HG03432 (cell line): ENCODE measurements around the gene TMEM144.
"Not testable (repeated sequence)": the region's sequence is repeated elsewhere in the genome, so short reads cannot be mapped to it uniquely, and the experiment has no call there.

ENCODE experiments used
- ATAC-seq: cut with Tn5 transposase; IDR thresholded peaks from one replicate; pipeline ENCODE4 v1.9.1; 2021; ENCODE audit warnings: mild to moderate bottlenecking, moderate library complexity; ENCODE audit not compliant: unreplicated experiment

Gene TMEM144

DNA sequence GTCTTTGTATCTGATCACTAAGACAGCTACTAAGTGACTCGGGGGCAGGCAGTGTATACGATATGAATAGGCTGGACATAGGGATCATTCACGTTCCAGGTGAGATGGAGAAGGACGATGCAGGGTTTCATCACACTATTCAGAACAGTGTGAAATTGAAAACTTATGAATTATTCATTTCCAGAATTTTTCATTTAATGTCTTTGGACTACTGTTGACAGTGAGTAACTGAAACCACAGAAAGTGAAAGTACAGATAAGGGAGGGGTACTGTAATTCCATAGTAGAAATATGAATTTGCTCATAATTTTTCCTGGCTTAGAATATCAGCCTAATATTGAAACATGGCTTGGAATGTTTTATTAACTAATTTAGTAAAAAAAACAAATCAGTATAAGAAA is 24.4 kb downstream of the TMEM144 start:
- ATAC-seq = no peak

GRCh38 chr4:158236304-158237030 is 26.2 kb downstream of the TMEM144 start:
- no peak for ATAC-seq

GRCh38 chr4:158238575-158238974 is 28.3 kb downstream of the TMEM144 start:
- no peak for ATAC-seq

GRCh38 chr4:158239196-158239595 is 28.9 kb downstream of the TMEM144 start:
- ATAC-seq = no peak

GRCh38 chr4:158243071-158243470 is 32.8 kb downstream of the TMEM144 start:
- no peak for ATAC-seq

DNA sequence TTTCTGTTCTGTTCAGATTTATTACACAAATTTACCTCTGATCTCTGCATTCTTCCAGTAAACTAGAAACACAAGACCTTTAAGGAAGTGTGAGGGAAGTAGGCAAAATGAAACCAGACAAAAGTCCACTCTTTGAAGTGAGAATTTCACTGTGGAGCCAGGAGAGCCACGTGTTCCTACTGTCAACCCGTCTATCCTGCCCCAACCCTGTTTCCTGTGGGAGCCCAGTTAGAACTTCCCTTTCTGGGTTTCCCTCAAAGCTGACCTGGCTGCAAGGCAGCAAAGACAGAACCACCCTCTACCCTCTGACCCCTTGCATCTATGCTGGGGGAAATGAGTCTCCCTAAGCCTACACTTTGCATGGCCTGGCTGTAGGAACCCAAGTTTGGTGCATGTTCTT is 40.0 kb downstream of the TMEM144 start:
- ATAC-seq = no peak

GRCh38 chr4:158253350-158253980 is 43.2 kb downstream of the TMEM144 start:
- ATAC-seq = peak; percentile 83

DNA sequence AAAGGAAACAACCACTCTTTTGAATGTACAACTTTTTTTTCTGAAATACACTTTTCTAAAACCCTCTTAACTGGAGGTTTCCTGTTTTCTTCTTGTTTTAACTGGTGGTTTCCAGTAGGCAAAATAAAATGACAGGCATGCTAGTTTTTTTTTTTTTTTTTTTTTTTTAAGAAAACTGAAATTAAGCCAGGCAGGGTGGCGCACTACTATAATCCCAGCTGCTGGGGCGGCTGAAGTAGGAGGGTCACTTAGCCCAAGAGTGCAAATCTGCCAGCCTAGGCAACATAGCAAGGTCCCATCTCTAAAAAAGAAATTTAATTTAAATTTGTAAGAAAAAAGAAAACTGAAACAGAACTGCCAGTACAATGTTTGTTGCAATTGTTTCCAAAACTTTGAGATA is 44.0 kb downstream of the TMEM144 start:
- ATAC-seq = no peak

DNA sequence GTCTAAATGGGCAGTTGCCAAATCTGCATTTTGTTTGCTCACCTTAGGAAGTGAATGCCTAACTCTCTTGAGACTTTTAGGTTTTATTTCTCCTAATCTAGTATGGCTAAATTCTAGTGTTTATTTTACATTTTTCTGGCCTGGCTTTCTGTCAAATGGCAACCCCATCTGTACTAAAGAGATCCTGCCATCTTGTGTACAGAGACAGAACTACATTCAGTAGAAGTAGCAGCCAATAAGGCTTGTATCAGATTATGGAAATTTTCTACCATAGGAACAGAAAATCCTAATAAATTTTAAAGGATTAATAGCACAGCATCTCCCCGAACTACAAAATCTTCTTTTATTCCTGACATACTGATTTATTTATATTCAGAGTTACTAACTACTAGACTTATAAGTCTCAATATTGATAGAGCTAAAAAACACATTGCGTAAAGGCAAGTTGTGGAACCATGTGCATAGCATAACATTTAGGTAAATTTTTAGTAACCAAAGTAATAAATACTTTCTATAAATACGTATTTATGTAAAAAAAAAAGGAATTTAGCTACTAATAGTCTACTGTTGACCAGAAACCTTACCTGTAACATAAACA is 45.5 kb downstream of the TMEM144 start:
- peak; percentile 67 for ATAC-seq

GRCh38 chr4:158259955-158260575 is 49.8 kb downstream of the TMEM144 start:
- no peak for ATAC-seq

GRCh38 chr4:158261480-158261879 is 51.2 kb downstream of the TMEM144 start:
- ATAC-seq = no peak

- no peak for ATAC-seq
These were observed 58.3 kb downstream of the TMEM144 start for GRCh38 chr4:158268553-158268952.

GRCh38 chr4:158274636-158275035 is 64.3 kb downstream of the TMEM144 start:
- ATAC-seq = no peak

DNA sequence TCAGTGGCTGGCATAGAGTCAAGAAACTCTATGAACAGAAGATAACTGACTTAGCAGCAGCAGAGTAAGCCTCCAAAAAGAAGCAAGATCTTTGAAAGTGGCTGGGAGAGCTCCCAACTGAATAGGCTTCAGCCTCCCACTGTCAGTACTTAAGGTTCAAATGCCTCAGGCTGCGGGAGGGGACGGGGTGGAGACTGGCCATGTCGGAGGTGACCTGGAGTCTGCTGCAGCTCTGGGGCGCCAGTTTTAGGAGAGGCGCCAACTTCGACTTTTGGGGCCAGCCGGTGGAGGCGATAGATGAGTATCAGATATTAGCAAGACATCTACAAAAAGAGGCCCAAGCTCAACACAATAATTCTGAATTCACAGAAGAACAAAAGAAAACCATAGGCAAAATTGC is 67.3 kb downstream of the TMEM144 start:
- ATAC-seq = no peak

GRCh38 chr4:158279052-158279451 is 68.8 kb downstream of the TMEM144 start:
- ATAC-seq = not testable (repeated sequence)

DNA sequence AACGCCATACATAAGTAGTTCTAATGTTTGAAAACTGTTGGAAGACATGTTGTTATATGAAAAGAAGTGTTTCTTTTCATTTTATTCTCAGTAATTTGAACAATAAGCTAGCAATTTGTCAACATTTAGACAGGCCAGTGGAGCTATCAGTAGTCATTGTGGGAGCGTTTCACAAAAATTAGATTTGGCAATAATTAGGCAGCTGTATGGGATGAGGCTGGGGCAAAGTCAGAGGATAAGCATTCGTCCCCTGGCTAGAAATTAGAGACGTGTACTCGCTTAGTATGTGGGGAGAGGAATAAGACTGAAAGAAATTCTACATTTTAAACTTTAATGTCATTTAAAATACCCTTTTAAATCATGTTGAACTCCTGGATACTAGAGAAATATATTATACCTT is 70.6 kb downstream of the TMEM144 start:
- ATAC-seq = no peak

DNA sequence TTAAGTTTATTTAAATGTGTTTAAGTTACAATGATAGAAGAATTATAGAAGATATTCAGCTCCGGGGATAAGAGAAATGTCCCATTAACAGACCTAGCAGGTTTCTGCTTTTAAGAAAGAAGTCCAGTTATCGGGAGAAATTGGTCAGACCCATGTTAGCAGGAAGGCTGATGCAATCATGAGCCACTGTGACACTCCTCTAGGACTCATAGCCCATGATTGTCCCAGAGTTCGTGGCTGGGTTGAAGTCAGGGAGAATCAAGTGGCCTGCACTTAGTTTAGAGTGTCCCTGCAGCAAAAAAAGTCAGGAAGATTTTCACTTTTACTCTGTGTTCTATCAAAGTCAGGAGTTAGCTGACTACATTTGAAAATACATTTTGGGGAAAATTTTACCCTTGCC is 72.0 kb downstream of the TMEM144 start:
- ATAC-seq = no peak

- ATAC-seq = no peak
These were observed 75.3 kb downstream of the TMEM144 start for GRCh38 chr4:158285429-158286216.

DNA sequence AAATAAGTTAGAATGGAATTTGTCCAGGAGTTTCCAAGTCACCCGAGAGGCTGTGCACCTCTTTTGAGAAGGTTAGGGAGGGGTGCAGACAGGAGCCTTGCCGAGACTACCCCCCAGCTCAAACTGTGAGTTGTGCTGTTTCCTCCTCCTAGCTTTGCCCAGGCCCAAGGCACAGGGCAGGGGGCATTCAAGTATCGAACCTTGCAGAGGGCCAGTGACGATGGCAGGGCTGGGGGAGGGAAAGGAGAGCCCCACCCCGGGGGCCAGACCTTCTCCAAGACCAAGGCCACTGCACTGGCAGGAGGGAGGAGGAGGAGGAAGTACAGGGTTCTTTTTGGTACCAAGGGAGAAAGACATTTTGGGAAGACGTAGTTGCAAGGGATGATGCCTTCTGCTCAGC is 80.6 kb downstream of the TMEM144 start:
- ATAC-seq = no peak

DNA sequence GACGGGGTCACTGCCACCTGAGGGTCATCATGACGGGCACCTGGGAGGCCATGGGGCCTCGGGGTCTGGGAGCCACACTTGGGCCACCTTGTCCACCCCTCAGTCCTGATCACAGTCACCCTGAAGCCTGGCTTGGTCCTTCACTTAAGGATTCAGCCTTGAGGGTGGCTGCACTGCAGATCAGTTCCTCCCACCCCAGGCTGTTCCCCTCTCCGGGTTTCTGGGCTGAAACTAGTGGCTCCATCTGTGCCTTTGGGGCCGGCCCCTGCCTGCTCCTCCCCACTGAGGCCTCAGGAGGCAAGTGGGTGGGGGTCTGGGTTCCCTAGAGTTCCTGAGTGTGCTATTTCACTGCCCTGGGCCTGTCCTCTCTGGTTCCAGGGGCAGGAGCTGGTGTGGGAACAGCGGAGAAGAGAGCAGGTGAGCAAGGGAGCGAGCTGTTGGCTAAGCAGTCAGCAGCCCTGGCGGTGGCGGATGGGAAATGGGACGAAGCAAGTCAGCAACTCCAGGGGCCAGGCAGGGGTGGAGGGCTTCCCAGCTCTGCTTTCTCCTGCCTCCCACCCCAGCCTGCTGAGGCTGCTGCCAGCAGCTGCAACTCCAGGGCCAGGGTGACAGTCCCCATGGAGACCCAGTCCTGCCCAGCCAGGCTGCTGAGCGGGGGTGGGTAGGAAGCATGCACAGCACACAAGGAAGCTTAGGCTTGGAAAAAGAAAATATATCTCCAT is 81.2 kb downstream of the TMEM144 start:
- no peak for ATAC-seq
